ENCODE results near the gene S100A4.

The S100A4 gene

GRCh38 chr1:153515504-153516394, 29.9 kb downstream of the S100A4 start:
- DNase-seq (ENCODE audit: insufficient read length, low spot score): no peak
- FAIRE-seq: no peak

DNA sequence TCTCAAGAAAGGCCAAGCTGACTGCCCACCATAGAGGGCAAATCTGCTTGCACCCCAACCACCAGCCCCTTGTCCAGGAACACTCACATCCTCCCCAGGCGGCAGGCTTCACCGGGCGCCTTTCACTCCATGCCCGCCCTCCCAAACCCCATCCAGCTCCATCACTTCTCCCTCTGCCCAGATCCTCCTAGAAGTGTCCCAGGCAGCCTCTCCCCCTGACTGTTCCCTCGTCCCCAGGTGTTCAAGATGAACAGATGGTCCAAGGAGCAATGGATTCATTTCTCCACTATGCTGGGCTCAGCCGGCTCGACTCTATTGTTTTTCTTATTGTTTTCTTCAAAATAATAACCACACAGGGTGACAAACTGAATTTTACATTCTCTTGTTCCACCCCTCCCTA, 31.9 kb downstream of the S100A4 start:
- no peak for FAIRE-seq

GRCh38 chr1:153513023-153513422, 32.6 kb downstream of the S100A4 start:
- DNase-seq (ENCODE audit: insufficient read length, low spot score): no peak
- FAIRE-seq: no peak

More for the DNA sequence above, 31.9 kb downstream of the S100A4 start:
- no peak for DNase-seq (ENCODE audit: insufficient read length, low spot score)

GRCh38 chr1:153510984-153511410, 34.6 kb downstream of the S100A4 start:
- FAIRE-seq (peak; percentile 91), DNase-seq (ENCODE audit: insufficient read length, low spot score) (peak; percentile 83)

DNA sequence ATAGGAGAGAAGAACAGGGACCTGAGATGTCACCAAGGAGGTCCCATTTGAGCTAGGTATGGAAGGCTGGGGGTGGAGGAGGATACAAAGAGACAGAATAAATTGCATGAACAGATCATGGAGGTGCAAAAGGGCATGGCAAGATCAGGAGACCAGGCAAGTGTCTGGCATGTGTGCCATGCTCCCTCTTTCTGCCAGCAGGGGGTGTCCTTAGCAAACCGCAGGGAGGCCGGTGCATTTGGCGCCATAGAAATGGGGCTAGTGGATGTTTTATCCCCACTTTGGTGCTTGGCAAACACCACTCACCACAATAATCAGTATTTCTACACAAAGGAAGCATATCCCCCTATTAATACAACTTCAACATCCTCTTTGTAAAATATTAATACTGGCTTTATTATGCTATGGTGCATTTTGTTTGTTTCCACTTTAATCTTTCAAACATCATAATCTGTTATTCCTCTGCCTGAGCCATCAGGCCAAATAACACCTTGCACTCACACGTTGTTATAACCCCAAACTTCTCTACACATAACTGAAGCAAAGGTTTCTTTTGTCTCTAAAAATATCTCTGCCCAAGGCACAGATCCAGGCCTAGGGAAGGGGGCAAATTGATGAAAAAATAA, 35.8 kb downstream of the S100A4 start:
- DNase-seq (ENCODE audit: insufficient read length, low spot score) (peak; percentile 54), FAIRE-seq (no peak)

GRCh38 chr1:153509036-153509435, 36.6 kb downstream of the S100A4 start:
- no peak for FAIRE-seq

DNA sequence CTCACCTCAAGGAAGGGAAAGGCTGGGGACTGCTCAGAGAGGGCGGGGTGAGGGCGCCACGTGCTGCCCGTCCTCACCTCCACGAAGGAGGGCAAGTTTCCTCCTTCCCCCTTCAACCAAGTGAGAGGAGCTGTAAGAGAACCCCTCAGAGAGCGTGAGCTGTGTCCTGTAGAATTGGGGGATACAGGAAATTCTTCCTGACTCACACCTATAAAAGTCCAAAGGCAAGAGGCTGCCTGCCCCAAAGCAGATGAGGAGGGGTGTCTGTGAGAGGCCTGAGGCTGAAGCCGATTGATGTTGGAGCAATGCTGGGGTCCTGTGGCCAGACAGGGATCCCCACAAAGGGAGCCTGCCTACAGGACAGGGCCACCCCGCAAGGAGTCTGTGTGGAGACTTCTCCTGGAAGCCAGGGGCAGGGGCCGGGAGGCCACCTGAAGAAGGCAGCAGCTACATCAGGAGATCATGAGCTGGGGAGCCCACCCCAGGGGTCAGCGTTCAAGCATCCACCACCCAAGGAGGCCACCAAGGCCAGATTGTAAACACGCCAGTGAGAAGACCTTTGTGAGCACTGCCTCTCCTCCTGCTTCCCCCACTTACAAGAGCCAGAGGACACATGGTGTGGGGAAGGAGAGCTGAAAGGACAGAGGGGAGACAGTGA, 37.6 kb downstream of the S100A4 start:
- FAIRE-seq: no peak
- DNase-seq (ENCODE audit: insufficient read length, low spot score): no peak

More at GRCh38 chr1:153509036-153509435, 36.6 kb downstream of the S100A4 start:
- DNase-seq (ENCODE audit: insufficient read length, low spot score): no peak

GRCh38 chr1:153506831-153507413, 38.7 kb downstream of the S100A4 start:
- no peak for FAIRE-seq
- DNase-seq (ENCODE audit: insufficient read length, low spot score): no peak

- DNase-seq (ENCODE audit: insufficient read length, low spot score) (no peak), FAIRE-seq (no peak)
These were observed 39.2 kb downstream of the S100A4 start for GRCh38 chr1:153506386-153506785.

DNA sequence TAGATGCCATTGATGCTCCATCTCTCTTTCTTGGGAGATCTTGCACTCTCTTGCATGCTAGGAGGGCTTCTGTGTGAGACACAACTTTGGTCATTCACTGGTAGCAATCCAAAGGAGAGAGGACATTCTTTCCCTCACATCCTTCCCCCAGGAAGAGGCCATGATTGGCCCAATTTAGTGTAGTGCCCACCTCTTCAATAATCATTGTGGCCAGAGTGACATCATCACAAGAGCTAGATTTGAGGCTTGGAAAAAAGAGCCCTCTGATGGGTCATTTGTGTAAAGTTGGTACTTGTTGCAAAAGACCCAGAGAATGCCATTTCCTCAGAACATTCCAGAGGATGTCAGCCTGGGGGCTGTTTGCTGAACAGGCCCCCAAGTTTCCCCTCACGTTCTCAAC, 40.0 kb downstream of the S100A4 start:
- DNase-seq (ENCODE audit: insufficient read length, low spot score) (no peak), FAIRE-seq (no peak)

DNA sequence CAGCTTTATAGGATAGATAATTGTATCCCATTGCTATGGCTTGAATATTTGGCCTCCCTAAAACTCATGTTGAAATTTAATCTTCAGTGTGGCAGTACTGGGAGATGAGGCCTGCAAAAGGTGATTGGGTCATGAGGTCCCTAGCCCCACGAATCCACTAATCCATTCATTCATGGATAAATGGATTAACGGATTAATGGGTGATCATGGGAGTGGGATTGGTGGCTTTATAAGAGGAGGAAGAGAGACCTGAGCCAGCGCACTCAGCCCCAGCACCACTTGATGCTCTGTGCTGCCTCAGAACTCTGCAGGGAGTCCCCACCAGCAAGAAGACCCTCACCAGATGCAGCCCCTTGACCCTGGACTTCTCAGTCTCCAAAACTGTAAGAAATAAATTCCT, 41.8 kb downstream of the S100A4 start:
- DNase-seq (ENCODE audit: insufficient read length, low spot score): no peak
- FAIRE-seq: no peak

- FAIRE-seq: no peak
These were observed 46.9 kb downstream of the S100A4 start for GRCh38 chr1:153498746-153499145.

GRCh38 chr1:153495536-153495935, 50.1 kb downstream of the S100A4 start:
- no peak for FAIRE-seq
- DNase-seq (ENCODE audit: insufficient read length, low spot score): no peak

More at GRCh38 chr1:153498746-153499145, 46.9 kb downstream of the S100A4 start:
- no peak for DNase-seq (ENCODE audit: insufficient read length, low spot score)

DNA sequence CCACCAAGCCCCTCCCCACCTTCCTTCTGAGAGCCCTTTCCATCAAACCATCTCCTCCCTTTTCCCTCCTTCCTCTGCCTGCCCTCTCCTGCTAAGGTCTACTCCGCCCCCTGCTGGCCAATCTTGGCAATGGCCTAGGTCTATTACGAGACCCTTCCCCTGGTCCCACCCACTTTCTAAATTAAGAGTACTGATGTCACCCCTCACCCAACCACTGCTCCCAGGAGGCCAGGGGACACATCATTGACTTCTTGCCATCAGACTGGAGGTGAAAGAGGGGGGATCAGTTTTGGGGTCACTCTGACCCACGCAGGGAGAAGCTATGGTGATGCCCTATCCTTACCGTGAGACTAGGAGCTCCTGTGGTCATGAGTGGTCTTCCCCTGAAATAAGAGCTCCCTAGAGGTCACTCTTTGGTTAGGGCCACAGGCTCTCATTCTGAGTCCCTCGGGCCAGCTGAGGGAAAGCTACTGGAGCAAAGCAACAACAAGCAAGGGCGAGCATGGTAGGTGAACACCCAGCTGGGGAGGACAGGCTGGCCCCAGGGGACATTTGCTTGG, 50.5 kb downstream of the S100A4 start:
- peak; percentile 36 for DNase-seq (ENCODE audit: insufficient read length, low spot score)
- FAIRE-seq: peak; percentile 70

All from GM19239 (cell line).